GM20000 (cell line): ENCODE data around the gene NTS.

ENCODE experiments used
- DNase-seq: peaks from one replicate; pipeline ENCODE4 v3.0.0; 2012; ENCODE audit warnings: low spot score
- CTCF ChIP-seq: IDR thresholded peaks from 2 replicates; pipeline ENCODE4 v1.5.1; 2012; ENCODE audit warnings: mild to moderate bottlenecking, control low read depth; ENCODE audit errors: extremely low read depth, missing control alignments

NTS gene

GRCh38 chr12:85874031-85874461 lies at the start of gene NTS:
TSS of gene NTS (plus strand) at chr12:85874295. CDS start at chr12:85874404, 109 bp downstream.
- DNase-seq: peak; percentile 5
- TF ChIP-seq CTCF: no peak

- TF ChIP-seq CTCF: no peak
- no peak for DNase-seq
Measured at GRCh38 chr12:85825746-85826145, 48.3 kb upstream of the NTS start.

- TF ChIP-seq CTCF: no peak
- no peak for DNase-seq
Measured at GRCh38 chr12:85828576-85828975, 45.5 kb upstream of the NTS start.

GRCh38 chr12:85829391-85829790 lies 44.7 kb upstream of the NTS start:
- no peak for TF ChIP-seq CTCF
- DNase-seq: no peak

GRCh38 chr12:85831327-85831990 lies 42.6 kb upstream of the NTS start:
- TF ChIP-seq CTCF: no peak

GRCh38 chr12:85833579-85833978 lies 40.5 kb upstream of the NTS start:
- TF ChIP-seq CTCF: no peak

More at GRCh38 chr12:85831327-85831990, 42.6 kb upstream of the NTS start:
- no peak for DNase-seq

GRCh38 chr12:85834378-85834777 lies 39.7 kb upstream of the NTS start:
- DNase-seq: no peak
- TF ChIP-seq CTCF: no peak

More at GRCh38 chr12:85833579-85833978, 40.5 kb upstream of the NTS start:
- no peak for DNase-seq
